Sigmoid colon (tissue), 7 donors: Measurements from ENCODE around the gene TEX51. TPM values are rescaled to one million over a fixed set of nuclear protein-coding genes. Genes with fewer than 3 reads are reported as not detected.

Experiments used
- DNase-seq: peaks from one replicate; pipeline ENCODE4 v3.0.0-alpha.2; 2019
- H3K27ac ChIP-seq, 4 donors: fragments of 200-600 bp; sonication (generic); one replicate each; pipeline ENCODE4 v1.5.1; 2016 to 2019; ENCODE audit warnings: mild to moderate bottlenecking in 1 of 4
- H3K27me3 ChIP-seq, 3 donors: fragments of 200-600 bp; sonication (generic); one replicate each; pipeline ENCODE4 v1.5.1; 2019; ENCODE audit warnings: mild to moderate bottlenecking in 1 of 3
- H3K36me3 ChIP-seq, 4 donors: fragments of 200-600 bp; sonication (generic); one replicate each; pipeline ENCODE4 v1.5.1; 2016 to 2019
- H3K4me1 ChIP-seq, 4 donors: fragments of 200-600 bp; sonication (generic); one replicate each; pipeline ENCODE4 v1.5.1; 2017 to 2019
- H3K4me3 ChIP-seq, 4 donors: fragments of 200-600 bp; sonication (generic); one replicate each; pipeline ENCODE4 v1.5.1; 2017 to 2019; ENCODE audit warnings: mild to moderate bottlenecking in 2 of 4, moderate library complexity in 1 of 4
- H3K9me3 ChIP-seq, 4 donors: fragments of 200-600 bp in 3 of 4; sonication (generic) in 3 of 4; one replicate each; pipeline versions ENCODE4 v1.5.1 to v1.6.1; 2013 to 2019
- CTCF ChIP-seq, 4 experiments: fragments of 450-650 bp in 3 of 4; fragments of 200-600 bp in 1 of 4; IDR thresholded peaks; one replicate each; pipeline ENCODE4 v1.5.1; 2016 to 2019; ENCODE audit warnings: antibody characterized with exemption in 4 of 4, mild to moderate bottlenecking in 3 of 4, moderate library complexity in 2 of 4
- EP300 ChIP-seq, 4 donors: sonication (generic); formaldehyde crosslinking; IDR thresholded peaks; one replicate each; pipeline ENCODE4 v1.6.1; 2017; ENCODE audit warnings: antibody characterized with exemption in 4 of 4
- POLR2A ChIP-seq, 2 donors: fragments of 450-650 bp; IDR thresholded peaks; one replicate each; pipeline ENCODE4 v1.6.1; 2016; ENCODE audit warnings: antibody characterized with exemption in 2 of 2, mild to moderate bottlenecking in 2 of 2, moderate library complexity in 2 of 2
- POLR2AphosphoS5 ChIP-seq, 4 donors: sonication (generic); formaldehyde crosslinking; IDR thresholded peaks; one replicate each; pipeline ENCODE4 v1.6.1; 2017; ENCODE audit warnings: antibody characterized with exemption in 4 of 4
- WGBS, 2 donors: extraction: QIAGEN DNeasy Blood & Tissue Kit; methylation state at CpG; one replicate each; pipeline ENCODE4 v1.1.7; 2013; 5-methylcytosine and 5-hydroxymethylcytosine counted together
- intact Hi-C: fragments of 100-400 bp; cut with DNase I; formaldehyde crosslinking; loops from one replicate; pipeline ENCODE4 v1.15.1; 2023
- polyA plus RNA-seq, 3 donors: library from polyadenylated mRNA; stranded (reverse); fragments of 200-250 nt; gene quantifications; one replicate each; pipeline ENCODE4 v1.2.3, GENCODE V29; 2013
- total RNA-seq, 4 donors: library from RNA; depleted of rRNA; stranded (reverse); fragments of >200 nt; gene quantifications; one replicate each; pipeline ENCODE4 v1.1.0, GENCODE V29; 2016
- donor health status: healthy with polysubstance abuse.
- donor health status: Bipolar disorder and iron deficiency.
- donor health status: healthy.

Gene TEX51
- total and polyA plus RNA-seq, 7 donors = 1.2 TPM; not detected in 6

- intact Hi-C loops = no loop called here
These were observed 7.3 kb downstream of the TEX51 start for GRCh38 chr2:126905991-126906390.

GRCh38 chr2:126906781-126907180 is 8.1 kb downstream of the TEX51 start:
- TF ChIP-seq POLR2AphosphoS5 (IDR thresholded peaks at IDR 0.05) (no peak), CTCF (IDR thresholded peaks at IDR 0.05) (no peak), POLR2A (IDR thresholded peaks at IDR 0.05) (no peak), EP300 (IDR thresholded peaks at IDR 0.05) (no peak)

More at GRCh38 chr2:126905991-126906390, 7.3 kb downstream of the TEX51 start:
- WGBS, 2 donors = 76 to 83% methylated on average over 5 of the region's 5 CpGs
- H3K9me3 ChIP-seq = peaks cover 0 to 10% (median 0%) of the 10 kb centered on the region in 4 donors
- no peaks in the 10 kb centered on the region for H3K36me3 ChIP-seq
- no peak overlapping the region for H3K4me3 ChIP-seq
- no peak overlapping the region for H3K27ac ChIP-seq
- no peak for TF ChIP-seq EP300 (IDR thresholded peaks at IDR 0.05)
- no peak for TF ChIP-seq POLR2A (IDR thresholded peaks at IDR 0.05)
- no peak for TF ChIP-seq CTCF (IDR thresholded peaks at IDR 0.05)
- H3K27me3 ChIP-seq = no peaks in the 10 kb centered on the region
- H3K4me1 ChIP-seq = peaks cover 0 to 12% (median 8%) of the 10 kb centered on the region in 4 donors
- no peak for DNase-seq

GRCh38 chr2:126907671-126908070 is 9.0 kb downstream of the TEX51 start:
- no peaks in the 10 kb centered on the region for H3K36me3 ChIP-seq
- no peak for DNase-seq
- intact Hi-C loops = no loop called here
- H3K9me3 ChIP-seq = peaks cover 0 to 10% (median 0%) of the 10 kb centered on the region in 4 donors
- WGBS, 2 donors = 77 to 80% methylated on average over 12 of the region's 12 CpGs
- H3K4me1 ChIP-seq = peaks cover 0 to 12% (median 8%) of the 10 kb centered on the region in 4 donors
- no peak overlapping the region for H3K27ac ChIP-seq
- TF ChIP-seq EP300 (IDR thresholded peaks at IDR 0.05) = no peak
- TF ChIP-seq CTCF (IDR thresholded peaks at IDR 0.05) = no peak
- TF ChIP-seq POLR2AphosphoS5 (IDR thresholded peaks at IDR 0.05) = no peak
- no peak for TF ChIP-seq POLR2A (IDR thresholded peaks at IDR 0.05)
- no peak overlapping the region for H3K4me3 ChIP-seq
- no peaks in the 10 kb centered on the region for H3K27me3 ChIP-seq

More at GRCh38 chr2:126906781-126907180, 8.1 kb downstream of the TEX51 start:
- Histone ChIP-seq H3K27ac (no peak overlapping the region), H3K36me3 (no peaks in the 10 kb centered on the region), H3K4me3 (no peak overlapping the region), H3K4me1 (peaks cover 0 to 12% (median 8%) of the 10 kb centered on the region in 4 donors), H3K9me3 (peaks cover 0 to 10% (median 0%) of the 10 kb centered on the region in 4 donors), H3K27me3 (no peaks in the 10 kb centered on the region)
- 79 to 80% methylated on average over 6 of the region's 6 CpGs for WGBS, 2 donors
- intact Hi-C loops = no loop called here
- no peak for DNase-seq

- Histone ChIP-seq H3K4me1 (peaks cover 0 to 12% (median 8%) of the 10 kb centered on the region in 4 donors), H3K4me3 (no peak overlapping the region), H3K36me3 (no peaks in the 10 kb centered on the region), H3K9me3 (peaks cover 0 to 8% (median 0%) of the 10 kb centered on the region in 4 donors), H3K27ac (peak overlapping the region in 1 of 4 donors; percentile 42), H3K27me3 (no peaks in the 10 kb centered on the region)
- intact Hi-C loops = no loop called here
- WGBS, 2 donors = 73 to 81% methylated on average over 10 of the region's 10 CpGs
- TF ChIP-seq POLR2A (IDR thresholded peaks at IDR 0.05) = no peak
- no peak for TF ChIP-seq POLR2AphosphoS5 (IDR thresholded peaks at IDR 0.05)
- TF ChIP-seq CTCF (IDR thresholded peaks at IDR 0.05) = no peak
- TF ChIP-seq EP300 (IDR thresholded peaks at IDR 0.05) = no peak
- DNase-seq = no peak
These were observed 10.1 kb downstream of the TEX51 start for GRCh38 chr2:126908721-126909177.

GRCh38 chr2:126909366-126909765 is 10.7 kb downstream of the TEX51 start:
- intact Hi-C loops = no loop called here
- H3K4me1 ChIP-seq = peaks cover 0 to 12% (median 8%) of the 10 kb centered on the region in 4 donors
- H3K4me3 ChIP-seq = no peak overlapping the region
- DNase-seq = no peak
- peaks cover 0 to 4% (median 0%) of the 10 kb centered on the region in 4 donors for H3K9me3 ChIP-seq
- no peaks in the 10 kb centered on the region for H3K36me3 ChIP-seq
- TF ChIP-seq POLR2A (IDR thresholded peaks at IDR 0.05) (no peak), EP300 (IDR thresholded peaks at IDR 0.05) (no peak), POLR2AphosphoS5 (IDR thresholded peaks at IDR 0.05) (no peak), CTCF (IDR thresholded peaks at IDR 0.05) (no peak)
- H3K27me3 ChIP-seq = no peaks in the 10 kb centered on the region
- 45 to 60% methylated on average over 6 of the region's 6 CpGs for WGBS, 2 donors
- H3K27ac ChIP-seq = peak overlapping the region in 1 of 4 donors; percentile 42
